Stomach (tissue), 4 donors: Measurements from ENCODE around the gene MBOAT2.

Source experiments
- CTCF ChIP-seq, 7 experiments: fragments of 450-650 bp in 4 of 7; fragments of 200-600 bp in 3 of 7; sonication (generic) in 3 of 7; IDR thresholded peaks; one replicate each; pipeline ENCODE4 v1.5.1; 2016 to 2019; ENCODE audit warnings: antibody characterized with exemption in 7 of 7, control low read depth in 2 of 7, mild to moderate bottlenecking in 1 of 7
- POLR2A ChIP-seq, 4 donors: fragments of 450-650 bp; IDR thresholded peaks; one replicate each; pipeline ENCODE4 v1.6.1; 2016; ENCODE audit warnings: antibody characterized with exemption in 4 of 4, control low read depth in 2 of 4, mild to moderate bottlenecking in 1 of 4, moderate library complexity in 1 of 4

- no peak for TF ChIP-seq CTCF (IDR thresholded peaks at IDR 0.05)
- TF ChIP-seq POLR2A (IDR thresholded peaks at IDR 0.05): no peak
These were observed 27.8 kb upstream of the MBOAT2 start for GRCh38 chr2:9031246-9031645.
